GM13976 (cell line): ENCODE results near the gene ROBO1.

ENCODE experiments used
- DNase-seq: peaks from one replicate; pipeline ENCODE4 v3.0.0; 2012; ENCODE audit warnings: low spot score
- CTCF ChIP-seq: IDR thresholded peaks from 2 replicates; pipeline ENCODE4 v1.5.1; 2012; ENCODE audit warnings: borderline replicate concordance, mild to moderate bottlenecking; ENCODE audit not compliant: insufficient read depth; ENCODE audit errors: extremely low read depth, missing control alignments, control extremely low read depth
- in situ Hi-C: fragments of 300-500 bp; cut with MboI; formaldehyde crosslinking; loops from one replicate; pipeline ENCODE4 v1.12.0; 2022; ENCODE audit warnings: low sequenced_read_pairs, mixed read lengths, inconsistent platforms; ENCODE audit not compliant: unreplicated experiment

ROBO1 gene

GRCh38 chr3:79657076-79657475 lies 110.7 kb downstream of the ROBO1 start:
- DNase-seq = no peak
- no peak for TF ChIP-seq CTCF
- in situ Hi-C loops = no loop called here

GRCh38 chr3:79654019-79654418 lies 113.8 kb downstream of the ROBO1 start:
- in situ Hi-C loops = no loop called here
- no peak for DNase-seq
- no peak for TF ChIP-seq CTCF

- in situ Hi-C loops = no loop called here
Observed at GRCh38 chr3:79653266-79653830, 114.5 kb downstream of the ROBO1 start.

GRCh38 chr3:79651536-79652065 lies 116.2 kb downstream of the ROBO1 start:
- no peak for DNase-seq
- in situ Hi-C loops = no loop called here
- TF ChIP-seq CTCF = no peak

More at GRCh38 chr3:79653266-79653830, 114.5 kb downstream of the ROBO1 start:
- DNase-seq = no peak
- TF ChIP-seq CTCF = no peak

GRCh38 chr3:79639855-79640254 lies 127.9 kb downstream of the ROBO1 start:
- in situ Hi-C loops = no loop called here
- no peak for DNase-seq
- TF ChIP-seq CTCF = no peak

- DNase-seq = no peak
- in situ Hi-C loops = no loop called here
- no peak for TF ChIP-seq CTCF
Observed at GRCh38 chr3:79636372-79636771, 131.4 kb downstream of the ROBO1 start.

- TF ChIP-seq CTCF = no peak
- in situ Hi-C loops = no loop called here
- DNase-seq = no peak
Observed at GRCh38 chr3:79632842-79633241, 135.0 kb downstream of the ROBO1 start.
